ENCODE data around the gene RAB1A.
"Not testable (repeated sequence)": the region's sequence is repeated elsewhere in the genome, so short reads cannot be mapped to it uniquely, and the experiment has no call there.

- TF ChIP-seq CTCF, POLR2A (IDR thresholded peaks at IDR 0.05): not testable (repeated sequence)
These were observed 3.0 kb upstream of the RAB1A start for GRCh38 chr2:65132930-65133329.
